Calu3 (cell line): ENCODE results near the gene MYBPC2. TPM values are rescaled to one million over a fixed set of nuclear protein-coding genes. Genes with fewer than 3 reads are reported as not detected.

Experiments
- BruUV-seq: library from RNA; stranded (reverse); fragments of 400-500 nt; replicated peaks from 2 replicates; lab custom pipeline; 2021; lab: Mats Ljungman, UMichigan
- CTCF ChIA-PET: fragments of 300-600 bp; sonication (Branson Sonifier 250); formaldehyde crosslinking; loops from one replicate; lab custom pipeline; 2022; ENCODE audit warnings: antibody characterized with exemption; lab: Charles Lee
- DNase-seq: peaks from one replicate; pipeline ENCODE4 v3.0.0; 2022
- H3K27ac Mint-ChIP-seq: one replicate; pipeline ENCODE4 v1.8.0; 2022; ENCODE audit warnings: mixed read lengths; ENCODE audit not compliant: unreplicated experiment
- H3K27me3 Mint-ChIP-seq: one replicate; pipeline ENCODE4 v1.8.0; 2022; ENCODE audit warnings: mixed read lengths; ENCODE audit not compliant: unreplicated experiment
- H3K36me3 Mint-ChIP-seq: one replicate; pipeline ENCODE4 v1.8.0; 2022; ENCODE audit warnings: mild to moderate bottlenecking, moderate library complexity, mixed read lengths; ENCODE audit not compliant: insufficient read depth, unreplicated experiment
- H3K4me1 Mint-ChIP-seq: one replicate; pipeline ENCODE4 v1.8.0; 2022; ENCODE audit warnings: mild to moderate bottlenecking, low read depth, mixed read lengths; ENCODE audit not compliant: unreplicated experiment
- H3K4me3 Mint-ChIP-seq: one replicate; pipeline ENCODE4 v1.8.0; 2022; ENCODE audit warnings: mild to moderate bottlenecking, low read depth, moderate library complexity, mixed read lengths; ENCODE audit not compliant: unreplicated experiment
- H3K9me3 Mint-ChIP-seq: one replicate; pipeline ENCODE4 v1.8.0; 2022; ENCODE audit warnings: low read depth, mixed read lengths; ENCODE audit not compliant: unreplicated experiment
- intact Hi-C: fragments of 100-400 bp; cut with micrococcal nuclease; formaldehyde crosslinking; loops from one replicate; pipeline ENCODE4 v1.10.0; 2022; ENCODE audit not compliant: unreplicated experiment
- total RNA-seq: library from RNA; stranded (reverse); gene quantifications from 2 replicates; pipeline ENCODE4 v1.2.3, GENCODE V29; 2022
- TF ChIP-seq, protein P1 (sequence below): fragments of 200-600 bp; IDR thresholded peaks from one replicate; pipeline ENCODE4 v1.8.0; 2022; ENCODE audit warnings: antibody characterized with exemption; ENCODE audit not compliant: unreplicated experiment

The MYBPC2 gene
- total RNA-seq, 1 experiment from 2014 or later, result not detected

DNA sequence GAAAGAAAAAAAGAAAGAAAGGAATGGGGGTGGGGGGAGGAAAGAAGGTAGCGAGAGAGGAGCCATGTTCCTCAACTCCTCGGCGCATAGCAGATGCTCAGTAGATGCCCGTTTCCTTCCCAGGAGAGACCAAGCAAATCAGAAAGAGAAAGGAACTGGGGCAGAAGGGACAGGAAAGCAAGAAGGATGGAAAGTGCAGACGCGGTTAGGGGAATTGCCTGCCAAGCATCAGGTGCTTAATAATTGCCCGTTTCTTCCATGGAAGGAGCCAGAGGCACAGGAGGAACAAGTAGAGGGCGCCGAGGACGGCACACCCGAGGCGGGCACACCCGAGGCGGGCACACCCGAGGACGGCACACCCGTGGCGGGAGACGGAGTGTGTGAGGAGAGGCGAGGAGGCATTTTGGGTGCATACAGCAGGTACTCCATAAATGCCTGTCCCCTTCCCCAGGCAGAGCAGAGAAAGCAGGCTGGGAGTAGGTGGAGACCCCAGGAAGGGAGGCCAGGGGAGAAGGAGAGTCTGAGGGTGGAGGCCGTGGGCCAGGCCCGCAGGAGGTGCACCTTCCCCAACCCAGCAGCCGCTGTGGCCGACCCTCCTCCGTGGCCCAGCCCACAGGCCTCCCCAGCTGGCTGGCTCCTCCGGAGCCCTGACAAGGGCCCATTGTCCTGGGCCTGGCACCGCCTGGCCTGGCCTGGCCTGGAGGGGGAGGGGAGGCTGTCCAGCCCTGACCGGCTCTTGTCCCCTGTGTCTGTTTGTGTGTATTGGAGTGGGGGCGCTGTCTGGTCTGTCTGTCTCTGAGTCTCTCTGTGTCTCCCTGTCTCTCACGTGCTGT lies 63.7 kb downstream of the MYBPC2 start:
- peak; percentile 85 for DNase-seq
- CTCF ChIA-PET, result interaction anchor here (0.5 kb wide), 1 partner anchor 229 kb away, joined by 3 read pairs; no protein-coding TSS in a partner anchor
- Mint-ChIP-seq H3K36me3 (peaks cover 8% of the 10 kb centered on the region), H3K9me3 (no peaks in the 10 kb centered on the region), H3K4me1 (peaks cover 9% of the 10 kb centered on the region), H3K27ac (no peak overlapping the region), H3K4me3 (no peak overlapping the region), H3K27me3 (peaks cover 15% of the 10 kb centered on the region)
- TF ChIP-seq, protein P1, sequence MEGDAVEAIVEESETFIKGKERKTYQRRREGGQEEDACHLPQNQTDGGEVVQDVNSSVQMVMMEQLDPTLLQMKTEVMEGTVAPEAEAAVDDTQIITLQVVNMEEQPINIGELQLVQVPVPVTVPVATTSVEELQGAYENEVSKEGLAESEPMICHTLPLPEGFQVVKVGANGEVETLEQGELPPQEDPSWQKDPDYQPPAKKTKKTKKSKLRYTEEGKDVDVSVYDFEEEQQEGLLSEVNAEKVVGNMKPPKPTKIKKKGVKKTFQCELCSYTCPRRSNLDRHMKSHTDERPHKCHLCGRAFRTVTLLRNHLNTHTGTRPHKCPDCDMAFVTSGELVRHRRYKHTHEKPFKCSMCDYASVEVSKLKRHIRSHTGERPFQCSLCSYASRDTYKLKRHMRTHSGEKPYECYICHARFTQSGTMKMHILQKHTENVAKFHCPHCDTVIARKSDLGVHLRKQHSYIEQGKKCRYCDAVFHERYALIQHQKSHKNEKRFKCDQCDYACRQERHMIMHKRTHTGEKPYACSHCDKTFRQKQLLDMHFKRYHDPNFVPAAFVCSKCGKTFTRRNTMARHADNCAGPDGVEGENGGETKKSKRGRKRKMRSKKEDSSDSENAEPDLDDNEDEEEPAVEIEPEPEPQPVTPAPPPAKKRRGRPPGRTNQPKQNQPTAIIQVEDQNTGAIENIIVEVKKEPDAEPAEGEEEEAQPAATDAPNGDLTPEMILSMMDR, result no peak
- BruUV-seq, result no TSS peak
- intact Hi-C loops, result no loop called here

DNA sequence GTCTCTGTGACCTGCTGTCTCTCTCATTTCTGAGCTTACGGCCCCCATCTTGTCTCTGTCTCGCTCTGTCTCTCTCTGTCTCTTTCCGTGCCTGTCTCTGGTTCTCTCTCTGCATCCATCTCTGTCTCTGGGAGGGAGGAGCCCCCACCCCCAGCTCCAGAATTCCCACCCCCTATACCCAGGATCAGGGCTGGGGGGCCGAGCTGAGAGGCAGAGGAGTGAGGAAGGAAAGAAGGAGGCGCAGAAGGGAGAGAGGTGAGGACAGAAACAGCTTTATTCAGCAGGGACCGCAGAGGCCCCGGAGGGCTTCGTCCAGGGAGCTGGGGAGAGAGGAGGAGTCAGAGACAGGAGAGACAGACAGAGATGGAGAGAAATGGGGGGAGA lies 64.3 kb downstream of the MYBPC2 start:
- TF ChIP-seq, protein P1, result no peak
- Mint-ChIP-seq H3K9me3 (no peaks in the 10 kb centered on the region), H3K4me1 (peaks cover 3% of the 10 kb centered on the region), H3K27ac (no peak overlapping the region), H3K36me3 (peaks cover 4% of the 10 kb centered on the region), H3K27me3 (peaks cover 9% of the 10 kb centered on the region), H3K4me3 (no peak overlapping the region)
- intact Hi-C loops, result no loop called here
- no peak for DNase-seq
- BruUV-seq, result no TSS peak
- CTCF ChIA-PET, result interaction anchor here (0.5 kb wide), 1 partner anchor 345 kb away, joined by 3 read pairs; no protein-coding TSS in a partner anchor

DNA sequence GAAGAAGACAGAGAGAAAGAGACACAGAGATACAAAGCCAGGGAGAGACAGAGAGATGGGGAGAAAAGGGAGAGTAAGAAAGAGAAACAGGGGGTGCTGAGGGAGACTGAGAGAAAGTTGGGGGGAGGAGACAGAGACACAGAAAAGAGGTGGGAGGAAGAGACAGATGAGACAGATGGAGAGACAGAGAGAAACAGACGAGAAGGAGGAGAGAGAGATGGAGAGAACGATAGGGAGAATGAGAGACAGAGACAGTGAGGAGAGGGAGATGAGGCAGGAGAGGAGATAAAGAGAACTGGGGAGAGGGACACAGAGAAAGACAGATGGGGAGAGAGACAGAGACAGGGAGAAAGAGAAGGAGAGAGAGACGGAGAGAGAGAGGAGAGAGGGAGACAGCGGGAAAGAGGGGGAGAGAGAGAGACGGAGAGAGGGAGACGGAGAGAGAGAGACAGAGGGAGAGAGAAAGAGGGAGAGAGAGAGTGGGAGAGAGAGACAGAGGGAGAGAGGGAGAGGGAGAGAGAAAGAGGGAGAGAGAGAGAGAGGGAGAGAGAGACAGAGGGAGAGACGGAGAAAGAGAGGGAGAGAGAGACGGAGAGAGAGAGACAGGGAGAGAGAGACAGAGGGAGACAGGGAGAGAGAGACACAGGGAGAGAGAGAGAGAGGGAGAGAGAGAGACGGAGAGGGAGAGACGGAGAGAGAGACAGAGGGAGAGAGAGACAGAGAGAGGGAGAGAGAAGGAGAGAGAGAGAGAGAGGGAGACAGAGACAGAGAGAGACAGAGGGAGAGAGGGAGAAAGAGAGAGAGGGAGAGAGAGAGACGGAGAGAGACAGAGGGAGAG lies 65.7 kb downstream of the MYBPC2 start:
- intact Hi-C loops, result no loop called here
- CTCF ChIA-PET, result no interaction called here

More for the DNA sequence above, 65.7 kb downstream of the MYBPC2 start:
- Mint-ChIP-seq H3K27me3 (no peaks in the 10 kb centered on the region), H3K27ac (no peak overlapping the region), H3K36me3 (no peaks in the 10 kb centered on the region), H3K9me3 (no peaks in the 10 kb centered on the region), H3K4me3 (no peak overlapping the region), H3K4me1 (no peaks in the 10 kb centered on the region)
- BruUV-seq, result no TSS peak
- TF ChIP-seq, protein P1, result no peak
- DNase-seq, result no peak
